Measurements from ENCODE around the gene CNTF.

CNTF gene

DNA sequence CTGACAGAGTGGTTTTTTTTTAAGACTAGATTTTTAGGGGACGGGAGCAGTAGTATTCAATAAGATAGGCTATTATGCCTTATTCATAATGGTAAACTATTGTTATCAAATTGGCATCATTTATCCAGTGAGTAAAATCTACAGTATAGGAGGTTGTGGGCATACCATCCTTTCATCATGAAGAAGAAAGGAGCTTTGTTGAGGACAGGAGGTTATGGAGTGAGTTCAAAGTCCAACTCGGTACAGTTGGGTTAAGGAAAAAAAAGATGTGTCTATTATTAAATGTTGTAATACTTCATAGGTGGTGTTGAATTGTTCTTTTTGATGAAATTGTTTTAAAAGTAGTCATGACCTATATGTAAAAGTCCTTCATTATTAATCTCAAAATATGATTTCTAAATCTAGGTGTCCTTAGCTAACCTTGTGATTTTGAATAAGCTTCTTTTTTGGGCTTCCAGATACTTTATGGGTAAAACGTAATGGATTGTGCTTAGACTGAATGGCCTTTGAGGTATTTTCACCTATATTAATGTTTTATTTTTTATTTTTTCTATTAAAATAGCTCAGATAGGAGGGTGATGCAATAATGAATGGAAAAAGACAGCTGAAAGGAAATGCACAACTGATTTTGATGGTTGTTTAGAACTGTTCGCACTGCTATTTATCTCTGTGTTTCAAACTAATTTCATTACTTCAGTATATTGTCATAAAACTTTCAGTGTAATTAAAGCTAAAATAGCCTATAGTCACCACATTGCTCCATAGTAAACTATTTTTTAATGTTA lies 15.3 kb upstream of the CNTF start:
- DNase-seq (ENCODE audit: low spot score), result no peak
- FAIRE-seq, result no peak

- FAIRE-seq (no peak), DNase-seq (ENCODE audit: low spot score) (no peak)
Measured at GRCh38 chr11:58608331-58608730, 14.1 kb upstream of the CNTF start.

DNA sequence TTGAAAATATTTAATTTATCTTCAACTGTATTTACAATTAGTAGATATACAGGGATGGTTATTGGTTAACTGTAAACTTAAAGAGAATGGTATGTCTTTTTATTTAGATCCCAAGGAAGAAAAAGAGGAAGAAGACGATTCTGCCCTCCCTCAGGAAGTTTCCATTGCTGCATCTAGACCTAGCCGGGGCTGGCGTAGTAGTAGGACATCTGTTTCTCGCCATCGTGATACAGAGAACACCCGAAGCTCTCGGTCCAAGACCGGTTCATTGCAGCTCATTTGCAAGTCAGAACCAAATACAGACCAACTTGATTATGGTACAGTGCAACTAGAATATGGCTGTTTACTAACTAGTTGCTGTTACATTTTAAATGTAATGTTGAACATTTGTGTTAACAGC lies 12.7 kb upstream of the CNTF start:
- FAIRE-seq, result no peak
- DNase-seq (ENCODE audit: low spot score), result no peak

- FAIRE-seq (no peak), DNase-seq (ENCODE audit: low spot score) (no peak)
Measured at GRCh38 chr11:58613228-58613627, 9.2 kb upstream of the CNTF start.

DNA sequence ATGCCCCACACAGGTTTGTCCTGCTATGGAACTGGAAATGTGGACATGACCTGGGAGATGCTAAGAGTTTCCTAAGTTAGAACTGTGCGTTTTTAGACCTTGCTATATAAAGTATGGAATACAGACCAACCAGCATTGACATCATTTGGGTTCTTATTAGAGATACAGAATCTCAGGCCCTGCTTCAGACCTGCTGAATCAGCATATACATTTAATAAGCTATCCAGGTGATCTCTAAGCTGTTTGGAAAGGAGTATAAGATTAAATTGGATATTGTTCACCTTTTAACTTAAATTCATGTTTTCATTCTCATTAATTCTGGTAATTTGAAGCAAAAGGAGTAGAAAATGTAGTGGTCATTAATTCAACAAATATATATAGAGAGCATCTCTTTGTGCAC lies 6.9 kb upstream of the CNTF start:
- DNase-seq (ENCODE audit: low spot score), result no peak
- FAIRE-seq, result no peak

GRCh38 chr11:58616594-58616993 lies 5.9 kb upstream of the CNTF start:
- no peak for FAIRE-seq
- DNase-seq (ENCODE audit: low spot score), result no peak

GRCh38 chr11:58617976-58618557 lies 4.4 kb upstream of the CNTF start:
- FAIRE-seq, result no peak
- no peak for DNase-seq (ENCODE audit: low spot score)

DNA sequence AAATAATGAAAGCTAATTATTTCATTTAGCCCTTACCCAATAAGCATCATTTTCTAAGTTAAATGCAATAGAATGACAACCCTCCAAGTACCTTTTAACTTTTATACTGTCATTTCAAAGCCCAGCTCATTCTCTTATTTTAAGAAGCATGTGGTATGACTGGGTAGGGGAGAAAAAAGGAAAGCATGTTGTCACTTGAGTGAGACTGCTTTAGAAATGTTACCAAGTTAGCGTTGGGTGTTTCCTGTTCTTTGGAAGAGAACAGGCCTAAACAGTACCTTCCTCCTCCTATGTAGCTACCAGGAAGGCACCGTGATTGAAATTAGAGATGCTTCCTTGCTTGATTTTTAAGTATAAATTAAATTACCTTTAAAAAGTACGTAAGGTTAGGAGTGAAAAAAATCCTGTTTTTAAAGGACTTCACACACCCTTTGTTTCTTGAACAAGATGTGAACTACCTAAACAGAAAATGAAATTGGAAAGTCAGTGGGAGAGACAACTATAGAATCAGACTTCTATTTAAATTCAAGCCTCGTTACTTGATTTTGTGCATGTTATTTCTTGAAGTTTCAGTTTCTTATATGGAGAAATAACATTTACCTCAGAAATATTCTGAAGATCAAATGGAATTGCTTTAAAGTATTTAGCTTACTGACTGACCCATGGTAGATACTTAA lies 741 bp upstream of the CNTF start:
- no peak for FAIRE-seq
- no peak for DNase-seq (ENCODE audit: low spot score)

- FAIRE-seq (no peak), DNase-seq (ENCODE audit: low spot score) (no peak)
Measured at GRCh38 chr11:58625086-58625485, 2.6 kb downstream of the CNTF start.

GRCh38 chr11:58625826-58626460 lies 3.5 kb downstream of the CNTF start:
- no peak for DNase-seq (ENCODE audit: low spot score)

GRCh38 chr11:58626934-58627483 lies 4.5 kb downstream of the CNTF start:
- no peak for DNase-seq (ENCODE audit: low spot score)
- FAIRE-seq, result no peak

More at GRCh38 chr11:58625826-58626460, 3.5 kb downstream of the CNTF start:
- no peak for FAIRE-seq

DNA sequence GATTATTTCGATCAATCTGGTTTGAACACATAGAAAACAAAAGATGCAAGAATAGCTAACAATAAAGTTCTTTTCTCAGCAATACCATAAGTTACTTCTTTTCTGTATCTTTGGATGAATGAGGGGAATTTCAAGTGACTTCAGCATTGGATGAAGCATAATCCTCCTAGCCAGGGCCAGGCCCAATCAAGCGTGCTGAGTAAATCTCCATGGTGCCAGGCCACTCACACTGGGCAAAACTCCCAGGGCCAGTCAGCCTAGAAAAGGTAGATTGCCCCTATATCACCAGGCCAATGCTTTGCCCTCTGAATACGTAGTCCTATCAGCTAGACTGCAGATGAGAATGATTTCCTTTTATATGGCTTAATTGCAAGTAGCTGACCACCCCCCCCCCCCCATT lies 6.0 kb downstream of the CNTF start:
- no peak for DNase-seq (ENCODE audit: low spot score)
- no peak for FAIRE-seq

DNA sequence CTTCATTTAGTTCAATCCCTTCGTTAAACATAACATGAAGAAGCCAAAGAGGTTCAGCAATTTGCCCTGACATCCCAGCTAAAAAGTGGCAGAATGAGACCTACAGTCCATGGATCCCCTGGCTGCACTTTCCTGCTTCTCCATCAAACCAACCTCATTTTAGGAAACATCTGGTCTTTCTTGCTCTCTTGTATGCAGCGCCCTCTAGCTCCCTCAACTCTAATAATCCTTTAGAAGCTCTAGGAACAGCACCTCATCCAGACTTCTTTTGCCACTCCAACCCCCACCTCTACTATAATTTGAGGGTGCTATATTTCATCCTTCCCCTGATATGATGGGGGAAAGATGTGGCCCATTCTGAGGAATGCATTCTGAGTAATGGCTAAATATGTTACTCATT lies 7.4 kb downstream of the CNTF start:
- DNase-seq (ENCODE audit: low spot score) (peak; percentile 19), FAIRE-seq (no peak)

GRCh38 chr11:58631378-58631777 lies 8.9 kb downstream of the CNTF start:
- no peak for FAIRE-seq

GRCh38 chr11:58632510-58632909 lies 10.0 kb downstream of the CNTF start:
- FAIRE-seq (no peak), DNase-seq (ENCODE audit: low spot score) (no peak)

More at GRCh38 chr11:58631378-58631777, 8.9 kb downstream of the CNTF start:
- no peak for DNase-seq (ENCODE audit: low spot score)

DNA sequence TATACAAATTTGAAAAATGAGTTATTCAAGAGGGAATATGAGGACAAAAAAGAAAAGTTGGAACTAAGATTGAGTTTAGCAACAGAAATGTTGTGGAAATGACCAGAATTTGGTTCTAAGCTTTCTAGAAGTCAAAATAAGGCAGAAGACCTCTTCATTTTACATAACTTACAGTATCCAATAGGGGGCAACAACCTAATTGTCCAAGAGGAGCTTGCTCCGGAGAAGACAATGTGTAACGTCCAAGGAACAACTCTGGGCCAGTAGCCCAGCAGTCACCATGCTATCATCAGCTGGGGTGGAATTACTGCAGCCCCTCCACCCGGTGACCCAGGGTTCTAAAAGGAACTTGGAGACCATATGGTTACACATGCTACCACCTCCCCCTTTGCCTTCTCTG lies 14.1 kb downstream of the CNTF start:
- DNase-seq (ENCODE audit: low spot score) (no peak), FAIRE-seq (no peak)

- no peak for FAIRE-seq
Measured at GRCh38 chr11:58637371-58637770, 14.9 kb downstream of the CNTF start.

DNA sequence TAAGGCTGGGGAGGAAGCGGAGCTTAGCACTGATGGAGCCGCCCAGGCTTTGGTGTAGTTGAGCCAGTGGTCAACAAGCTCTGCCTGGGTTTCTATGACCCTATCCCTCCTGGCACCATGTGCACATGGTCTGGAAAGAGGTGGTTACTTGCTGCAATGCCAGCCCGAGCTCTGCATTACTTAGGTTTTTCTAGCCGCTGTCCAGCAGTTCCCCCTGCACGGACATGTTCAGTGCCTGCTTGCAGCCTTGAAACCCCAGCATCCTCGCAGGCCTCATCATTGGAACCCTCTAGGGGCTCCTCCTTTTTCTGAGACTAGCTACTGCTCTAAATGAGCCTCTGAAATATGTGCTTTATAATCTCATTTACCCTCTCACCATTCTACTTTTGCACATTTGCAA lies 16.6 kb downstream of the CNTF start:
- no peak for FAIRE-seq

More at GRCh38 chr11:58637371-58637770, 14.9 kb downstream of the CNTF start:
- DNase-seq (ENCODE audit: low spot score), result no peak

GRCh38 chr11:58639669-58640068 lies 17.2 kb downstream of the CNTF start:
- no peak for FAIRE-seq
- no peak for DNase-seq (ENCODE audit: low spot score)

More for the DNA sequence above, 16.6 kb downstream of the CNTF start:
- DNase-seq (ENCODE audit: low spot score), result no peak

GRCh38 chr11:58640386-58641023 lies 18.0 kb downstream of the CNTF start:
- FAIRE-seq (no peak), DNase-seq (ENCODE audit: low spot score) (no peak)

DNA sequence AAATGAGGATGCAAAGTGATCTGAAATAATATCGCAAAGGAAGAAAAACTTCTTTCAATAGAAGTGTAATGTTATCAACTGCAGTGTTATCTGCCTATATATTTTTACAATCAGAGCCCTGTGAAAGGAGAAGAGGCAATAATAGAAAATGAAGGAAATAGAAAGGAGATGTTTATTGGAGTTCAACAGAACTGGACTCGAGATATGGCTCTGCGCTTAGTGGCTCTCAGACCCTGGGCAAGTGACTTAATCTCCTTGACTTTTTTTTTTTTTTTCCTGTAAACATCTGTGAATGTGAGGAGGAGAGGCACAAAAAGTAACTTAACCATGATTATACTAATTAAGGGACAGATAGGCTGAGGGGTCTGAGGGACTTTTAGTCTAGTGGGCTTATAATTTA lies 18.9 kb downstream of the CNTF start:
- no peak for FAIRE-seq
- DNase-seq (ENCODE audit: low spot score), result no peak
